CD4-positive, alpha-beta T cell treated with Interleukin-12 subunit alpha and Interleukin-12 subunit beta, for 1 hour (primary cell): ENCODE results near the gene RRAD.
A peak's percentile ranks its signal among the peaks of the same experiment; 100 is the strongest.

Experiments
- DNase-seq: peaks from one replicate; pipeline ENCODE4 v3.0.0-alpha.2; 2020

RRAD gene

GRCh38 chr16:66914541-66914940, 10.8 kb downstream of the RRAD start:
- DNase-seq, result no peak

GRCh38 chr16:66913711-66914110, 11.6 kb downstream of the RRAD start:
- no peak for DNase-seq

GRCh38 chr16:66913081-66913480, 12.3 kb downstream of the RRAD start:
- no peak for DNase-seq

- no peak for DNase-seq
Observed at GRCh38 chr16:66911801-66912200, 13.5 kb downstream of the RRAD start.

GRCh38 chr16:66911112-66911511, 14.2 kb downstream of the RRAD start:
- no peak for DNase-seq

GRCh38 chr16:66910175-66910940, 15.0 kb downstream of the RRAD start:
- DNase-seq, result no peak

- DNase-seq, result no peak
Observed at GRCh38 chr16:66908762-66909559, 16.4 kb downstream of the RRAD start.

- no peak for DNase-seq
Observed at GRCh38 chr16:66908116-66908515, 17.2 kb downstream of the RRAD start.

GRCh38 chr16:66906916-66907836, 18.2 kb downstream of the RRAD start:
- no peak for DNase-seq

- peak; percentile 36 for DNase-seq
Observed at GRCh38 chr16:66905633-66906539, 19.4 kb downstream of the RRAD start.

GRCh38 chr16:66904846-66905632, 20.3 kb downstream of the RRAD start:
- DNase-seq, result no peak

- DNase-seq, result no peak
Observed at GRCh38 chr16:66904428-66904845, 20.9 kb downstream of the RRAD start.

- DNase-seq, result no peak
Observed at GRCh38 chr16:66903544-66904427, 21.5 kb downstream of the RRAD start.

GRCh38 chr16:66902648-66903543, 22.4 kb downstream of the RRAD start:
- no peak for DNase-seq

GRCh38 chr16:66901626-66902025, 23.7 kb downstream of the RRAD start:
- DNase-seq, result no peak

- no peak for DNase-seq
Observed at GRCh38 chr16:66900721-66901441, 24.5 kb downstream of the RRAD start.

GRCh38 chr16:66899945-66900710, 25.2 kb downstream of the RRAD start:
- no peak for DNase-seq
